Endothelial cell (in vitro differentiated cells): ENCODE measurements around the gene THRB. TPM values are rescaled to one million over a fixed set of nuclear protein-coding genes. Genes with fewer than 3 reads are reported as not detected.

Experiments used
- DNase-seq: peaks from one replicate; pipeline ENCODE4 v3.0.0; 2021; ENCODE audit warnings: low spot score
- H3K27ac Mint-ChIP-seq: one replicate; pipeline ENCODE4 v1.8.0; 2021; ENCODE audit warnings: mixed read lengths, inconsistent platforms; ENCODE audit not compliant: unreplicated experiment
- H3K27me3 Mint-ChIP-seq: one replicate; pipeline ENCODE4 v1.8.0; 2021; ENCODE audit warnings: mild to moderate bottlenecking, moderate library complexity, mixed read lengths, inconsistent platforms; ENCODE audit not compliant: unreplicated experiment
- H3K36me3 Mint-ChIP-seq: one replicate; pipeline ENCODE4 v1.8.0; 2021; ENCODE audit warnings: mild to moderate bottlenecking, low read depth, mixed read lengths, inconsistent platforms; ENCODE audit not compliant: unreplicated experiment
- H3K4me1 Mint-ChIP-seq: one replicate; pipeline ENCODE4 v1.8.0; 2021; ENCODE audit warnings: mild to moderate bottlenecking, mixed read lengths, inconsistent platforms; ENCODE audit not compliant: unreplicated experiment
- H3K4me3 Mint-ChIP-seq: one replicate; pipeline ENCODE4 v1.8.0; 2021; ENCODE audit warnings: mild to moderate bottlenecking, mixed read lengths, inconsistent platforms; ENCODE audit not compliant: unreplicated experiment
- H3K9me3 Mint-ChIP-seq: one replicate; pipeline ENCODE4 v1.8.0; 2021; ENCODE audit warnings: mixed read lengths, inconsistent platforms; ENCODE audit not compliant: unreplicated experiment
- CTCF ChIP-seq: fragments of 200-600 bp; sonication (generic); IDR thresholded peaks from one replicate; pipeline ENCODE4 v1.5.0; 2021; ENCODE audit warnings: antibody characterized with exemption; ENCODE audit not compliant: unreplicated experiment
- total RNA-seq: library from RNA; stranded (reverse); fragmentation: NEBNext Ultra II Directional; extraction: Animal tissue kit (Norgen Biotek cat#: 25700); gene quantifications from one replicate; pipeline ENCODE4 v1.2.1, GENCODE V29; 2021; ENCODE audit not compliant: unreplicated experiment

The THRB gene
- total RNA-seq, 1 donor from 2014 or later = 0.38 TPM

GRCh38 chr3:24227635-24228034 is 267.0 kb downstream of the THRB start:
- peaks cover 5% of the 10 kb centered on the region for H3K4me1 Mint-ChIP-seq
- H3K9me3 Mint-ChIP-seq = no peaks in the 10 kb centered on the region
- H3K27ac Mint-ChIP-seq = no peak overlapping the region
- DNase-seq = no peak
- no peaks in the 10 kb centered on the region for H3K36me3 Mint-ChIP-seq
- H3K4me3 Mint-ChIP-seq = no peak overlapping the region
- no peaks in the 10 kb centered on the region for H3K27me3 Mint-ChIP-seq
- TF ChIP-seq CTCF = no peak

DNA sequence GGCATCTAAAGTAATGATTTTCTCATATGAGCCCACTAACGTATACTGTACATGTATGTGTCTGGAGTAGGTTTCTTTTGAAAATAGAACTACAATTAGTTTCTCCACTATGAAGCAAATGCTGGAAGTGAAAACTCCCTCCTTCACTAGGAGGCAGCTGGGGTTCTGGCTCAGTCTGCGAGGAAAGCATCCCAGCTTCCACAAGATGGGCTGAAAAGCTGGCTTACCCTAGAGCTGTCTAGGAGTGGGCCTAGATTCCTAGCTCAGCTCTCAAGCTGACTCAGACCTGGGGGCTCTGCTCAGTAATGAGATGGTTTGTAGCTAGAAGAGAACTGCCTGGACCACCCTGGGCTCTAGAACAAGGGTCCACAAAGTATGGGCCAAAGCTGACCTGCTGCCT is 268.3 kb downstream of the THRB start:
- peaks cover 12% of the 10 kb centered on the region for H3K4me1 Mint-ChIP-seq
- H3K27me3 Mint-ChIP-seq = no peaks in the 10 kb centered on the region
- no peak overlapping the region for H3K27ac Mint-ChIP-seq
- no peak for TF ChIP-seq CTCF
- no peaks in the 10 kb centered on the region for H3K9me3 Mint-ChIP-seq
- no peak for DNase-seq
- H3K36me3 Mint-ChIP-seq = no peaks in the 10 kb centered on the region
- no peak overlapping the region for H3K4me3 Mint-ChIP-seq

DNA sequence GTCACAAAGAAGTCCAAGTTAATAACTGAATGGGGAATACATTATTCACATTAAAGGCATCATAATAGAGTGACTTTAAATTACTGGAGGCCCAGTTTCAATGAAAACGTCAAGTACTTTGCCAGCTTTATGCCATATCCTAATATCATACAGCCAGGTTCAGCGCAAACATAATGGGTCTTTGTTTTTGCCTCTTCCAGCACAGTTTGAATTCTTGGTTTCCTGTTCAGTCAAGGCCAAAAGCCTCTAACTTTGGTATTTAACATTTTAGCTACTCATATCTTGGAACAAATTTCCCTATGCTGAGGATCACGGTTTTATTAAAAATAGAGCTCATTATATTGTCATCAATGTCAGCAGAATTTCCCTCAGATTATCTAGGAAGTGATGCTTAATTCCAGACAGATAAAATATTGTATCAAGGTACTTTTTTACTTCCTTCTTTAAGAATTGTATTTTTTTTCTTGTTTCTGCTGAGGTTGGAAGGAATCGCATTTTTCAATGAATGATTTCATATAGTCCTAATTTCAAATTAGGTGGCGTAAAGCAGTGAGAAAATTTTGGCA is 269.2 kb downstream of the THRB start:
- H3K4me1 Mint-ChIP-seq = peaks cover 16% of the 10 kb centered on the region
- no peaks in the 10 kb centered on the region for H3K36me3 Mint-ChIP-seq
- H3K4me3 Mint-ChIP-seq = no peak overlapping the region
- no peak for TF ChIP-seq CTCF
- peaks cover 3% of the 10 kb centered on the region for H3K27me3 Mint-ChIP-seq
- no peaks in the 10 kb centered on the region for H3K9me3 Mint-ChIP-seq
- H3K27ac Mint-ChIP-seq = no peak overlapping the region
- no peak for DNase-seq

- no peak overlapping the region for H3K4me3 Mint-ChIP-seq
- no peaks in the 10 kb centered on the region for H3K9me3 Mint-ChIP-seq
- DNase-seq = no peak
- peaks cover 3% of the 10 kb centered on the region for H3K27me3 Mint-ChIP-seq
- no peaks in the 10 kb centered on the region for H3K36me3 Mint-ChIP-seq
- TF ChIP-seq CTCF = no peak
- H3K27ac Mint-ChIP-seq = no peak overlapping the region
- H3K4me1 Mint-ChIP-seq = peaks cover 17% of the 10 kb centered on the region
Observed at GRCh38 chr3:24224666-24225384, 269.8 kb downstream of the THRB start.

- Mint-ChIP-seq H3K4me3 (no peak overlapping the region), H3K9me3 (no peaks in the 10 kb centered on the region), H3K4me1 (peaks cover 17% of the 10 kb centered on the region), H3K27ac (peak overlapping the region; percentile 59), H3K36me3 (no peaks in the 10 kb centered on the region), H3K27me3 (peaks cover 3% of the 10 kb centered on the region)
- TF ChIP-seq CTCF = no peak
- DNase-seq = no peak
Observed at GRCh38 chr3:24222165-24222805, 272.4 kb downstream of the THRB start.
